Vagina (tissue), 2 donors: ENCODE results near the gene PRIM2. TPM values are rescaled to one million over a fixed set of nuclear protein-coding genes. Genes with fewer than 3 reads are reported as not detected.
"Not testable (repeated sequence)": the region's sequence is repeated elsewhere in the genome, so short reads cannot be mapped to it uniquely, and the experiment has no call there.

Source experiments
- DNase-seq, 2 donors: peaks; one replicate each; pipeline ENCODE4 v3.0.0-alpha.2; 2017; ENCODE audit errors: extremely low spot score in 2 of 2
- H3K27ac ChIP-seq: fragments of 200-600 bp; sonication (generic); one replicate; pipeline ENCODE4 v1.5.1; 2019
- H3K27me3 ChIP-seq: fragments of 200-600 bp; sonication (generic); one replicate; pipeline ENCODE4 v1.5.1; 2019
- H3K36me3 ChIP-seq, 2 donors: fragments of 200-600 bp; sonication (generic); one replicate each; pipeline ENCODE4 v1.5.1; 2017 to 2019
- H3K4me1 ChIP-seq: fragments of 200-600 bp; sonication (generic); one replicate; pipeline ENCODE4 v1.5.1; 2019
- H3K4me3 ChIP-seq, 2 donors: fragments of 200-600 bp; sonication (generic); 1 replicate in 1 of 2; 2 replicates in 1 of 2; pipeline ENCODE4 v1.5.1; 2016 to 2019
- H3K9me3 ChIP-seq: fragments of 200-600 bp; sonication (generic); one replicate; pipeline ENCODE4 v1.5.1; 2019
- CTCF ChIP-seq, 3 experiments: fragments of 450-650 bp in 2 of 3; fragments of 200-600 bp in 1 of 3; sonication (generic) in 1 of 3; IDR thresholded peaks; one replicate each; pipeline ENCODE4 v1.5.1; 2017 to 2019; ENCODE audit warnings: antibody characterized with exemption in 3 of 3, mild to moderate bottlenecking in 2 of 3, moderate library complexity in 2 of 3
- POLR2A ChIP-seq, 2 donors: fragments of 450-650 bp; IDR thresholded peaks; one replicate each; pipeline ENCODE4 v1.6.1; 2017; ENCODE audit warnings: antibody characterized with exemption in 2 of 2, mild to moderate bottlenecking in 2 of 2, moderate library complexity in 2 of 2
- POLR2AphosphoS5 ChIP-seq, 2 donors: sonication (generic); formaldehyde crosslinking; IDR thresholded peaks; one replicate each; pipeline ENCODE4 v1.9.0; 2017; ENCODE audit warnings: antibody characterized with exemption in 2 of 2, mild to moderate bottlenecking in 2 of 2, low read depth in 1 of 2; ENCODE audit not compliant: insufficient read depth in 1 of 2
- intact Hi-C: fragments of 100-400 bp; cut with DNase I; formaldehyde crosslinking; loops from one replicate; pipeline ENCODE4 v1.15.1; 2023
- total RNA-seq: library from RNA; depleted of rRNA; stranded (reverse); fragments of >200 nt; gene quantifications from one replicate; pipeline ENCODE4 v1.2.3, GENCODE V29; 2016

PRIM2 gene
- total RNA-seq, 1 donor from 2014 or later: 6.9 TPM

GRCh38 chr6:57423468-57423867, 106.0 kb downstream of the PRIM2 start:
- H3K27ac ChIP-seq: no peak overlapping the region
- no peaks in the 10 kb centered on the region for H3K4me1 ChIP-seq
- H3K27me3 ChIP-seq: no peaks in the 10 kb centered on the region
- no peak overlapping the region for H3K4me3 ChIP-seq
- H3K36me3 ChIP-seq: no peaks in the 10 kb centered on the region
- no peak for DNase-seq
- H3K9me3 ChIP-seq: no peaks in the 10 kb centered on the region
- intact Hi-C loops: no loop called here
- TF ChIP-seq POLR2AphosphoS5 (IDR thresholded peaks at IDR 0.05; ENCODE audit: insufficient read depth in 1 of 2, low read depth in 1 of 2) (no peak), POLR2A (IDR thresholded peaks at IDR 0.05) (no peak), CTCF (IDR thresholded peaks at IDR 0.05) (no peak)

GRCh38 chr6:57431742-57432141, 114.3 kb downstream of the PRIM2 start:
- H3K36me3 ChIP-seq, H3K4me3 ChIP-seq, H3K9me3 ChIP-seq, DNase-seq, intact Hi-C loops, H3K27me3 ChIP-seq, H3K27ac ChIP-seq: not testable (repeated sequence)
- H3K4me1 ChIP-seq: peaks cover 13% of the 10 kb centered on the region

GRCh38 chr6:57432157-57432556, 114.7 kb downstream of the PRIM2 start:
- intact Hi-C loops: no loop called here
- H3K27me3 ChIP-seq: no peaks in the 10 kb centered on the region
- TF ChIP-seq POLR2AphosphoS5 (IDR thresholded peaks at IDR 0.05; ENCODE audit: insufficient read depth in 1 of 2, low read depth in 1 of 2) (no peak), CTCF (IDR thresholded peaks at IDR 0.05) (no peak), POLR2A (IDR thresholded peaks at IDR 0.05) (no peak)
- DNase-seq: no peak
- H3K36me3 ChIP-seq: no peaks in the 10 kb centered on the region
- H3K4me3 ChIP-seq: no peak overlapping the region
- H3K4me1 ChIP-seq: peaks cover 13% of the 10 kb centered on the region
- no peak overlapping the region for H3K27ac ChIP-seq
- H3K9me3 ChIP-seq: no peaks in the 10 kb centered on the region

- no peak overlapping the region for H3K4me3 ChIP-seq
- no peak for TF ChIP-seq CTCF (IDR thresholded peaks at IDR 0.05)
- no peak for TF ChIP-seq POLR2A (IDR thresholded peaks at IDR 0.05)
- no peak for TF ChIP-seq POLR2AphosphoS5 (IDR thresholded peaks at IDR 0.05; ENCODE audit: insufficient read depth in 1 of 2, low read depth in 1 of 2)
- no peak for DNase-seq
- no peaks in the 10 kb centered on the region for H3K36me3 ChIP-seq
- H3K9me3 ChIP-seq: no peaks in the 10 kb centered on the region
- peak overlapping the region; percentile 3 for H3K27ac ChIP-seq
- intact Hi-C loops: no loop called here
- H3K27me3 ChIP-seq: no peaks in the 10 kb centered on the region
- H3K4me1 ChIP-seq: peaks cover 13% of the 10 kb centered on the region
These were observed 115.7 kb downstream of the PRIM2 start for GRCh38 chr6:57432919-57433684.

GRCh38 chr6:57433790-57434189, 116.4 kb downstream of the PRIM2 start:
- H3K9me3 ChIP-seq, H3K36me3 ChIP-seq, H3K27me3 ChIP-seq, DNase-seq, intact Hi-C loops, H3K4me3 ChIP-seq: not testable (repeated sequence)
- peaks cover 13% of the 10 kb centered on the region for H3K4me1 ChIP-seq
- H3K27ac ChIP-seq: peak overlapping the region; percentile 3

- H3K36me3 ChIP-seq: no peaks in the 10 kb centered on the region
- no peaks in the 10 kb centered on the region for H3K27me3 ChIP-seq
- intact Hi-C loops: no loop called here
These were observed 117.5 kb downstream of the PRIM2 start for GRCh38 chr6:57434944-57435343.

More at GRCh38 chr6:57434944-57435343, 117.5 kb downstream of the PRIM2 start:
- peaks cover 13% of the 10 kb centered on the region for H3K4me1 ChIP-seq
- DNase-seq: no peak
- TF ChIP-seq POLR2AphosphoS5 (IDR thresholded peaks at IDR 0.05; ENCODE audit: insufficient read depth in 1 of 2, low read depth in 1 of 2) (no peak), POLR2A (IDR thresholded peaks at IDR 0.05) (no peak), CTCF (IDR thresholded peaks at IDR 0.05) (no peak)
- H3K4me3 ChIP-seq: no peak overlapping the region
- no peak overlapping the region for H3K27ac ChIP-seq
- no peaks in the 10 kb centered on the region for H3K9me3 ChIP-seq
